Measurements from ENCODE around the gene NDUFS4. TPM values are rescaled to one million over a fixed set of nuclear protein-coding genes. Genes with fewer than 3 reads are reported as not detected.
A peak's percentile ranks its signal among the peaks of the same experiment; 100 is the strongest.
"Not testable (repeated sequence)": the region's sequence is repeated elsewhere in the genome, so short reads cannot be mapped to it uniquely, and the experiment has no call there.

The NDUFS4 gene
- total RNA-seq, 1 donor from 2014 or later = 109 TPM

- no peak for DNase-seq
Observed at GRCh38 chr5:53575831-53576230, 15.4 kb downstream of the NDUFS4 start.

GRCh38 chr5:53576674-53577073 lies 16.2 kb downstream of the NDUFS4 start:
- DNase-seq = no peak

GRCh38 chr5:53578854-53579253 lies 18.4 kb downstream of the NDUFS4 start:
- no peak for DNase-seq

- DNase-seq = no peak
Observed at GRCh38 chr5:53580547-53580946, 20.1 kb downstream of the NDUFS4 start.

DNA sequence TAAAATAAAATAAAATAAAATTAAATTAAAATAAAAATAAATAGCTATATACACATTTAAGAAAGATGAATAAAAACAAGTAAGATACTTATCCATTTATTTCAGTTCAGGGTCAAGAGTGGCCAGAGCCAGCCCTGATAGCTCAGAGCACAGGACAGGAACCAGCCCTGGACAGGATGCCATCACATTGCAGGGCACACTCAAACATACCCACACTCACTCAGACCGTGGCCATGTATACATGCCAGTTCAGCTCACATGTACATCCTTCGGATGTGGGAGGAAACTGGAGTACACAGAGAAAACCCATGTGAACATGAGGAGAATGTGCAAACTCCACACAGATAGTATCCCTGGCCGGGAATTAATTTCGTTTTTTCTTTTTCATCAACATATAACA lies 21.8 kb downstream of the NDUFS4 start:
- DNase-seq = no peak

DNA sequence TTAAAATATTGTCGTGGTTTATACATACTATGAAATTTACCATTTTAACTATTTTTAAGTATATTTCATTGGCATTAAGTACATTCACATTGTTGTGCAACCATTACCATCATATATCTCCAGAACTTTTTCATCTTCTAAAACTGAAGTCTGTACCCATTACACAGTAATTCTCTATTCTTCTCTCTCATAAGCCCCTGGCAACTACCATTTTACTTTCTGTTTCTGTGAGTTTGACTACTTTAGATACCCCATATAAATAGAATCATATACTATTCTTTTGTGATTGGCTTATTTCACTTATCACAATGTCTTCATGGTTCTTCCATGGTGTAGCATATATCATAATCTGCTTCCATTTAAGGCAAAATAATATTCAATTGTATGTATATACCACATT lies 30.3 kb downstream of the NDUFS4 start:
- DNase-seq = no peak

GRCh38 chr5:53594419-53594818 lies 34.0 kb downstream of the NDUFS4 start:
- DNase-seq = no peak

GRCh38 chr5:53597894-53598293 lies 37.5 kb downstream of the NDUFS4 start:
- DNase-seq = no peak

DNA sequence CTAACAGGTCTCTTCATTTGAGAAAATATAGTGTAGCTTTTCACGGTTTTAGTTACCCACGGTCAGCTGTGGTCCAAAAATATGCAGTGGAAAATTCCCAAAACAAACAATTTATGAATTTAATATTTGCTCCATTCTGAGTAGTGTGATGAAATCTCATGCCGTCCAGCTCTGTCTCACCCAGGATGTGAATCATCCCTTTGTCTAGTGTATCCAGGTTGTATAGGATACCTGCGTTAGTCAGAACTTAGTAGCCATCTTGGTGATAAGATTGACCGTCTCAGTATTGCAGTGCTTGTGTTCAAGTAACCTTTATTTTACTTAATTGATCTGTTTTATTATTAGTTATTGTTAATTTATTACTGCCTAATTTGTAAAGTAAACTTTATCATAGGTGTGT lies 41.1 kb downstream of the NDUFS4 start:
- no peak for DNase-seq

DNA sequence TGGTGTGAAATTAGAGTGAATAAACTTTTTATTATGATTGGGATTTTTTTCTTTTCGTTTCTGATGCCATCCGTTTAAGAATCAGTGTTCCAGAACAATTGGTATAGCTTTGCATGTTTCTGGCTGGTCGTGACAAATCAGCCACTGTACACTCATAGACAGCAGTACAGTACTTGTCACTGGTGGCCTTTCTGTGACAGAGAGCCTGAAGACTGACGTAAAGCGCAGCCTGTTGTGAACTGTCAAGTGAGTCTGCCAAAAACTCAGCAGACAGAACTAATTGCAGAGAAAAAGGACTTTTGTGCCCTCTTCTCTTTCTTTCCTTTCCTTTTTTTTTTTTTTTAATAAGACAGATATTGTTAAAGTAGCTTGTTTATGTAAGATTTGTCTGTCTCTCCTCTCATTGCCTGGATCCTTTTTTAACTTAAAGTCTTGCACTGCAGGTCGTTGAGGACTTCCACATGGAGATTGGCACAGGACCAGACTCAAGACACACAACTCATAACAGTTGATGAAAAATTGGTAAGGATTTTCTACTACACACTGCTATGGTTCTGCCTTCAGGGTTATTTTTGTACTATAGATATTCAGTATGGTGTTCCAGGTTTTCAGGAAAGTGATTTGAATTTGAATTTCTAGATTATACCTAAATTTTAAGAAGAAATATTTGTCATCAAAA lies 42.7 kb downstream of the NDUFS4 start:
- peak; percentile 12 for DNase-seq

DNA sequence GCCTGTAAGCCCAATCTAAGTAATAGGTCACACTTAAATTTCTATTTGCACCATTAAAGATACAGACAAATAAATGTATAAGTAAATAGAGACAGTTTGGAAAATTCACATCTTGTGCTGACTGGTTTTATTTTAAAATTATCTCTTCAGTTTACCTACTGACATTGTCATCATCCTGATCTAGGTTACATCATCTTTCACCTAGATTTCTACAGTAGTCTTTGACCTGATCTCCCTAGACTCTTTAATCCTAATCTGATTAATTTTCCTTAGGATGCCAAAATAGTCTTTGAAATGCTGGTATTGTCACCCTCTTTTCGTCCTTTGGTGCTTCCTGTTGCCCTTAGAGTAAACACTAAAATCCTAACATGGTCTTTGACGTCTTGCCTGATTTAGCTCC lies 43.9 kb downstream of the NDUFS4 start:
- no peak for DNase-seq

DNA sequence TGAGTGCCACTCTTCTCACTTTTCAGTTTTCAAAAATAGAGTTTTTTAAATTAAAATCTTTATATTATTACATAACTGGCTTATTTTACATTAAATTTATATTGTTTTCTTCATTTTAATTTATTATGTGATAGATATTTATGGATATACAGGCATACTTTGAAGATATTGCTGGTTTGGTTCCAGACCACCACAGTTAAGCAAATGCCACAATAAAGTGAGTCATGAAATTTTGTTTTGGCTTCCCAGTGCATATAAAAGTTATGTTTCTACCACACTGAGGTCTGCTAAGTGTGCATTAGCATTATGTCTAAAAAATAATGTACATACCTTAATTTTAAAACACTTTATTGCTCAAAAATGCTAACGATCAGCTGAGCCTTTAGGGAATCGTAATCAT lies 47.4 kb downstream of the NDUFS4 start:
- DNase-seq = no peak

- not testable (repeated sequence) for DNase-seq
Observed at GRCh38 chr5:53608897-53609296, 48.5 kb downstream of the NDUFS4 start.

DNA sequence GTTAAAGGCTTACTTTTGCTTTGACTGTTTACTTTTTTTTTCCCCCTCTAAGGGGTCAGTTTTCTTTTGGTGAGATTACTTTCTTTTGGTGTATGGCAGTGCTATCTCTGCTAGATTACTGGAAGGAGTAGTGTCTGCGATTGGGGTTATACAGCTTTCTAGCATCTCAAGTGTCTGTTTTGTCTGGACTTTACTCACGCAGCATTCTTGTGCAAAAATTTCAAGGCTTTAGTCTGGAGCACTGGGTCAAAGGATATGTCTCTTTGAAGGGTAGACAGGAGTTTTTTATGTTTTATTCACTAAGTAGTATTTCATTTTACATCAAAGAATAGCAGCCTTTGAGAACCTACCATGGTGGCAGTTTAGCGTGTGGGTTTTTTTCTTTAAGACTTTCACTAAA lies 52.6 kb downstream of the NDUFS4 start:
- no peak for DNase-seq

DNA sequence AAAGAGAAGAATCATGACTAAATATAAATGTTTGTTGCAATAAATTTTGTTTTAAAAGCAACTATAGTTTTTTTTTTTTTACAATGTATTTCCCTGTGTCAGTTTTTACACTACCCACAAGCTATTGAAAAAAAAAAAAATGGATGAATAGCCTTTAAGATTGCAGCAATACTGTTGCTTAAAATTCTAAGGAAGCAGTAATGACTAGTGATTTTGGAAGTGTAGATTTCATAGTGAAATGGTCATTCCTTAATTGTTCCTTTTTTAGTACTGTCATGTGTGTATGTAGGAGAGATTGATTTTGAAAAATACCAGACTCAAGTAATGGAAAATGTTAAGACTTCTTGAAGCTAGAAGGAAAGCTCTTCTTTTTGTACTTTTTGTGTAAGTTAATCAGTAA lies 53.1 kb downstream of the NDUFS4 start:
- no peak for DNase-seq

DNA sequence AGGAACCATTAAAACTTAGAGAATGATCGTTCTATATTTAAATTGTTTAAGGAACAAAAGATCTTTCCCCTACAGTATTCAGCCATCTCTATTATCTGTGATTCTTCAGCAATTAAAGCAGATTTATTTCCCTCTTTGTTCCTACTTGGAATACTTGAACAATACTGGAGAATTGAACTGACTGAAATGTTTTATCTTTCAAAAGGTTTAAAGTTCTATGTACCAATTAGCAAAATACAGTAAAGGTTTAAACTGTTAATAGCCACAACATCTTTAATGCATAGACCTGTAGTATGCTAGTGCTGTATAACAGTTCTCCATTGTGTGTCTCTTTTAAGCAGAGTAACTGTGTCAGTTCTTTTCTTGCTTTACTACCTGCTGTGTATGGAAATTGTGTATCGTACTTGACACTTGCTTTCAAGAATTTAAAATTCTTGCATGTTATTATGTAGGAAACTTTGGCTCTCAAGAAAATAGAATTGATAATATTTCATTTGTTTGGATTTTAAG lies 54.0 kb downstream of the NDUFS4 start:
- DNase-seq = no peak

GRCh38 chr5:53616939-53617549 lies 56.6 kb downstream of the NDUFS4 start:
- DNase-seq = no peak

DNA sequence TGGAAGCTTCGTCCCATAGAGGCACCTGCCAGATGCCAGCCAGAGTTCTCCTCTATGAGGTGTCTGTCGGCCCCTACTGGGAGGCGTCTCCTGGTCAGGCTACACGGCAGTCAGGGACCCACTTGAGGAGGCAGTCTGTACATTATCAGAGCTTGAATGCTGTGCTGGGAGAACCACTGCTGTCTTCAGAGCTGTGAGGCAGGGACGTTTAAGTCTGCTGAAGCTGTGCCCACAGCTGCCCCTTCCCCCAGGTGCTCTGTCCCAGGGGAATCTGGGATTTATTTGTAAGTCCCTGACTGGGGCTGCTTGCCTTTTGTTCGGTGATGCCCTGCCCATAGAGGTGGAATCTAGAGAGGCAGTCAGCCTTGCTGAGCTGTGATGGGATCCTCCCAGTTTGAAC lies 70.8 kb downstream of the NDUFS4 start:
- no peak for DNase-seq

GRCh38 chr5:53642061-53642460 lies 81.6 kb downstream of the NDUFS4 start:
- DNase-seq = no peak

- no peak for DNase-seq
Observed at GRCh38 chr5:53643445-53643844, 83.0 kb downstream of the NDUFS4 start.

DNA sequence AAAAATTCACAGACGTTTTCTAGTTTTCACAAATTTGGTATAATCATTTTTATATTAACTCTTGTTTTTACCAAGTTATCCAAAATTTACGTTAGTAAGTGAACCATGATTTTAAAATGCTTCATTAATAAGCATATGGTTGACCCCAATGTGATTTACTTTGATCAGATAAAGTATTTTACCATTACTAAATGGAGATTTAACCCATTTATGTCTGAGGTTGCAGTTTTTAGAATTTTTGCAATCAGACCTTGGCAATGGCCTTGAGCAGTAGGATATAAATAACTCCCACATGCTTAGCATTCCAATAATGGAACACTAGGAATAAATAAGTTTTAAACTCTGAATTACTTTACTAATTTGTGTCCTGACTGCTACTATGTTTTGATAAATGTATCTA lies 84.6 kb downstream of the NDUFS4 start:
- DNase-seq = no peak

GRCh38 chr5:53649352-53649751 lies 88.9 kb downstream of the NDUFS4 start:
- DNase-seq = no peak

- DNase-seq = not testable (repeated sequence)
Observed at GRCh38 chr5:53660573-53660972, 100.1 kb downstream of the NDUFS4 start.

DNA sequence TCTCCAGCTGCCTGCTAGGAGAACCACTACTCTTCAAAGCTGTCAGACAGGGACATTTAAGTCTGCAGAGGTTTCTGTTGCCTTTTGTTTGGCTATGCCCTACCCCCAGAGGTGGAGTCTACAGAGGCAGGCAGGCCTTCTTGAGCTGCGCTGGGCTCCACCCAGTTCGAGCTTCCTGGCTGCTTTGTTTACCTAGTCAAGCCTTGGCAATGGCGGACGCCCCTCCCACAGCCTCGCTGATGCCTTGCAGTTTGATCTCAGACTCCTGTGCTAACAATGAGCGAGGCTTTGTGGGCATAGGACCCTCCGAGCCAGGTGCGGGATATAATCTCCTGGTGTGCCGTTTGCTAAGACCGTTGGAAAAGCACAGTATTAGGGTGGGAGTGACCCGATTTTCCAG lies 104.9 kb downstream of the NDUFS4 start:
- not testable (repeated sequence) for DNase-seq
